Activated naive CD4-positive, alpha-beta T cell treated with anti-CD3 and anti-CD28 coated beads, Interleukin-2, amount 10 ng/mL, durations not matched to agents 7 days and 5 days (primary cell): ENCODE measurements around the gene PTGER4.
A peak's percentile ranks its signal among the peaks of the same experiment; 100 is the strongest.

Source experiments
- CTCF ChIA-PET: fragments of 350-600 bp; sonication (Branson Sonifier 250); formaldehyde crosslinking; loops from one replicate; lab custom pipeline; 2021; ENCODE audit warnings: antibody characterized with exemption; lab: Charles Lee
- DNase-seq: peaks from one replicate; pipeline ENCODE4 v3.0.0-alpha.2; 2020
- H3K27ac Mint-ChIP-seq: one replicate; pipeline ENCODE4 v1.8.0; 2021; ENCODE audit warnings: mild to moderate bottlenecking, moderate library complexity, mixed read lengths
- H3K27me3 Mint-ChIP-seq: one replicate; pipeline ENCODE4 v1.8.0; 2021; ENCODE audit warnings: mild to moderate bottlenecking, mixed read lengths
- H3K36me3 Mint-ChIP-seq: one replicate; pipeline ENCODE4 v1.8.0; 2021; ENCODE audit warnings: mixed read lengths
- H3K4me1 Mint-ChIP-seq: one replicate; pipeline ENCODE4 v1.8.0; 2021; ENCODE audit warnings: mixed read lengths
- H3K4me3 Mint-ChIP-seq: one replicate; pipeline ENCODE4 v1.8.0; 2021; ENCODE audit warnings: mild to moderate bottlenecking, moderate library complexity, mixed read lengths
- H3K9me3 Mint-ChIP-seq: one replicate; pipeline ENCODE4 v1.8.0; 2021; ENCODE audit warnings: mixed read lengths

The PTGER4 gene

GRCh38 chr5:40678026-40678425, 1.7 kb upstream of the PTGER4 start:
- DNase-seq: peak; percentile 31
- Mint-ChIP-seq H3K27ac (peak overlapping the region; percentile 73), H3K4me1 (peaks cover 56% of the 10 kb centered on the region), H3K4me3 (peak overlapping the region; percentile 45), H3K27me3 (no peaks in the 10 kb centered on the region), H3K36me3 (peaks cover 28% of the 10 kb centered on the region), H3K9me3 (no peaks in the 10 kb centered on the region)
- CTCF ChIA-PET: interaction anchor here (0.9 to 1.9 kb wide), 4 partner anchors 8 to 76 kb away, joined by 3 to 5 read pairs (median 4); no protein-coding TSS in a partner anchor

GRCh38 chr5:40678460-40679147, 1.1 kb upstream of the PTGER4 start:
- no peaks in the 10 kb centered on the region for H3K9me3 Mint-ChIP-seq
- H3K27me3 Mint-ChIP-seq: no peaks in the 10 kb centered on the region
- H3K27ac Mint-ChIP-seq: peak overlapping the region; percentile 98
- peaks cover 34% of the 10 kb centered on the region for H3K36me3 Mint-ChIP-seq
- H3K4me3 Mint-ChIP-seq: peak overlapping the region; percentile 99
- peaks cover 54% of the 10 kb centered on the region for H3K4me1 Mint-ChIP-seq
- CTCF ChIA-PET: interaction anchor here (0.5 to 1.9 kb wide), 2 partner anchors 26 to 268 kb away, joined by 3 to 5 read pairs; no protein-coding TSS in a partner anchor
- no peak for DNase-seq

- DNase-seq: peak; percentile 92
- Mint-ChIP-seq H3K9me3 (no peaks in the 10 kb centered on the region), H3K4me3 (peak overlapping the region; percentile 99), H3K4me1 (peaks cover 53% of the 10 kb centered on the region), H3K36me3 (peaks cover 39% of the 10 kb centered on the region), H3K27ac (peak overlapping the region; percentile 98), H3K27me3 (no peaks in the 10 kb centered on the region)
- CTCF ChIA-PET: interaction anchor here (0.5 to 1.4 kb wide), 3 partner anchors 24 to 731 kb away, joined by 3 to 4 read pairs (median 3); no protein-coding TSS in a partner anchor
Measured at GRCh38 chr5:40679148-40679912, 385 bp upstream of the PTGER4 start.

- H3K9me3 Mint-ChIP-seq: no peaks in the 10 kb centered on the region
- H3K36me3 Mint-ChIP-seq: peaks cover 50% of the 10 kb centered on the region
- H3K27me3 Mint-ChIP-seq: no peaks in the 10 kb centered on the region
- H3K27ac Mint-ChIP-seq: peak overlapping the region; percentile 98
- DNase-seq: peak; percentile 67
- peak overlapping the region; percentile 99 for H3K4me3 Mint-ChIP-seq
- H3K4me1 Mint-ChIP-seq: peaks cover 52% of the 10 kb centered on the region
- CTCF ChIA-PET: interaction anchor here (0.6 to 1.4 kb wide), 4 partner anchors 26 to 975 kb away, joined by 3 to 4 read pairs (median 4); no protein-coding TSS in a partner anchor
Measured at GRCh38 chr5:40680741-40681362, 1.1 kb downstream of the PTGER4 start.

- H3K4me3 Mint-ChIP-seq: peak overlapping the region; percentile 99
- no peaks in the 10 kb centered on the region for H3K9me3 Mint-ChIP-seq
- H3K36me3 Mint-ChIP-seq: peaks cover 57% of the 10 kb centered on the region
- DNase-seq: peak; percentile 53
- peak overlapping the region; percentile 98 for H3K27ac Mint-ChIP-seq
- H3K4me1 Mint-ChIP-seq: peaks cover 52% of the 10 kb centered on the region
- no peaks in the 10 kb centered on the region for H3K27me3 Mint-ChIP-seq
- CTCF ChIA-PET: interaction anchor here (0.6 to 1.0 kb wide), 3 partner anchors 102 to 975 kb away, joined by 3 to 4 read pairs (median 4); no protein-coding TSS in a partner anchor
Measured at GRCh38 chr5:40681363-40682153, 1.8 kb downstream of the PTGER4 start.

- Mint-ChIP-seq H3K27ac (peak overlapping the region; percentile 98), H3K36me3 (peaks cover 63% of the 10 kb centered on the region), H3K9me3 (no peaks in the 10 kb centered on the region), H3K4me3 (peak overlapping the region; percentile 99), H3K27me3 (no peaks in the 10 kb centered on the region), H3K4me1 (peaks cover 52% of the 10 kb centered on the region)
- no peak for DNase-seq
- CTCF ChIA-PET: interaction anchor here (0.7 kb wide), 1 partner anchor 245 kb away, joined by 3 read pairs; no protein-coding TSS in a partner anchor
Measured at GRCh38 chr5:40682154-40683017, 2.7 kb downstream of the PTGER4 start.

- CTCF ChIA-PET: interaction anchor here (1.0 to 1.6 kb wide), 3 partner anchors 31 to 635 kb away, joined by 3 to 6 read pairs (median 3); no protein-coding TSS in a partner anchor
- H3K9me3 Mint-ChIP-seq: no peaks in the 10 kb centered on the region
- no peaks in the 10 kb centered on the region for H3K27me3 Mint-ChIP-seq
- DNase-seq: no peak
- peaks cover 55% of the 10 kb centered on the region for H3K4me1 Mint-ChIP-seq
- peak overlapping the region; percentile 98 for H3K27ac Mint-ChIP-seq
- H3K4me3 Mint-ChIP-seq: peak overlapping the region; percentile 99
- peaks cover 73% of the 10 kb centered on the region for H3K36me3 Mint-ChIP-seq
Measured at GRCh38 chr5:40683305-40683704, 3.6 kb downstream of the PTGER4 start.

GRCh38 chr5:40685193-40685592, 5.5 kb downstream of the PTGER4 start:
- H3K36me3 Mint-ChIP-seq: peaks cover 86% of the 10 kb centered on the region
- H3K27ac Mint-ChIP-seq: peak overlapping the region; percentile 61
- no peaks in the 10 kb centered on the region for H3K27me3 Mint-ChIP-seq
- H3K4me1 Mint-ChIP-seq: peaks cover 65% of the 10 kb centered on the region
- CTCF ChIA-PET: interaction anchor here (0.8 to 2.2 kb wide), 8 partner anchors 19 to 296 kb away, joined by 3 to 9 read pairs (median 4); no protein-coding TSS in a partner anchor
- peak overlapping the region; percentile 99 for H3K4me3 Mint-ChIP-seq
- no peaks in the 10 kb centered on the region for H3K9me3 Mint-ChIP-seq
- DNase-seq: no peak

- H3K4me1 Mint-ChIP-seq: peaks cover 70% of the 10 kb centered on the region
- DNase-seq: no peak
- H3K36me3 Mint-ChIP-seq: peaks cover 84% of the 10 kb centered on the region
- no peaks in the 10 kb centered on the region for H3K9me3 Mint-ChIP-seq
- no peaks in the 10 kb centered on the region for H3K27me3 Mint-ChIP-seq
- CTCF ChIA-PET: interaction anchor here (0.6 to 2.2 kb wide), 21 partner anchors 8 to 738 kb away, joined by 3 to 9 read pairs (median 4); no protein-coding TSS in a partner anchor
- H3K27ac Mint-ChIP-seq: peak overlapping the region; percentile 61
- H3K4me3 Mint-ChIP-seq: peak overlapping the region; percentile 99
Measured at GRCh38 chr5:40685976-40686486, 6.3 kb downstream of the PTGER4 start.

- Mint-ChIP-seq H3K36me3 (peaks cover 84% of the 10 kb centered on the region), H3K4me1 (peaks cover 76% of the 10 kb centered on the region)
- CTCF ChIA-PET: interaction anchor here (0.9 to 1.9 kb wide), 3 partner anchors 277 to 739 kb away, joined by 3 to 5 read pairs (median 4); no protein-coding TSS in a partner anchor
Measured at GRCh38 chr5:40687321-40687720, 7.6 kb downstream of the PTGER4 start.

GRCh38 chr5:40688127-40688761, 8.5 kb downstream of the PTGER4 start:
- Mint-ChIP-seq H3K27ac (peak overlapping the region; percentile 81), H3K36me3 (peaks cover 77% of the 10 kb centered on the region), H3K27me3 (no peaks in the 10 kb centered on the region), H3K4me3 (peak overlapping the region; percentile 99), H3K9me3 (no peaks in the 10 kb centered on the region), H3K4me1 (peaks cover 75% of the 10 kb centered on the region)
- CTCF ChIA-PET: interaction anchor here (0.6 to 2.5 kb wide), 8 partner anchors 35 to 972 kb away, joined by 3 to 8 read pairs (median 4); no protein-coding TSS in a partner anchor
- DNase-seq: peak; percentile 92

More at GRCh38 chr5:40687321-40687720, 7.6 kb downstream of the PTGER4 start:
- Mint-ChIP-seq H3K27me3 (no peaks in the 10 kb centered on the region), H3K9me3 (no peaks in the 10 kb centered on the region), H3K27ac (peak overlapping the region; percentile 81), H3K4me3 (peak overlapping the region; percentile 99)
- DNase-seq: peak; percentile 32
